ENCODE measurements around the gene ZSWIM4.

The ZSWIM4 gene

GRCh38 chr19:13834244-13835069 is 39.2 kb downstream of the ZSWIM4 start:
- Mint-ChIP-seq H3K36me3 (peaks cover 3% of the 10 kb centered on the region), H3K4me1 (peaks cover 32% of the 10 kb centered on the region), H3K9me3 (no peaks in the 10 kb centered on the region), H3K27me3 (no peaks in the 10 kb centered on the region), H3K27ac (peak overlapping the region; percentile 68), H3K4me3 (peak overlapping the region; percentile 79)

- Mint-ChIP-seq H3K27ac (peak overlapping the region; percentile 87), H3K27me3 (no peaks in the 10 kb centered on the region), H3K4me3 (peak overlapping the region; percentile 74), H3K9me3 (no peaks in the 10 kb centered on the region), H3K4me1 (peaks cover 43% of the 10 kb centered on the region), H3K36me3 (peaks cover 3% of the 10 kb centered on the region)
These were observed 40.8 kb downstream of the ZSWIM4 start for GRCh38 chr19:13835791-13836723.

GRCh38 chr19:13838435-13839129 is 43.3 kb downstream of the ZSWIM4 start:
- H3K27ac Mint-ChIP-seq = peak overlapping the region; percentile 93
- peak overlapping the region; percentile 94 for H3K4me3 Mint-ChIP-seq
- no peaks in the 10 kb centered on the region for H3K9me3 Mint-ChIP-seq
- peaks cover 3% of the 10 kb centered on the region for H3K36me3 Mint-ChIP-seq
- H3K4me1 Mint-ChIP-seq = peaks cover 44% of the 10 kb centered on the region
- no peaks in the 10 kb centered on the region for H3K27me3 Mint-ChIP-seq

GRCh38 chr19:13839130-13839937 is 44.1 kb downstream of the ZSWIM4 start:
- Mint-ChIP-seq H3K27me3 (no peaks in the 10 kb centered on the region), H3K9me3 (no peaks in the 10 kb centered on the region), H3K27ac (peak overlapping the region; percentile 93), H3K4me1 (peaks cover 45% of the 10 kb centered on the region), H3K4me3 (peak overlapping the region; percentile 94), H3K36me3 (peaks cover 3% of the 10 kb centered on the region)

- Mint-ChIP-seq H3K9me3 (no peaks in the 10 kb centered on the region), H3K27me3 (no peaks in the 10 kb centered on the region), H3K4me3 (peak overlapping the region; percentile 94), H3K36me3 (peaks cover 3% of the 10 kb centered on the region), H3K4me1 (peaks cover 48% of the 10 kb centered on the region), H3K27ac (peak overlapping the region; percentile 92)
These were observed 44.7 kb downstream of the ZSWIM4 start for GRCh38 chr19:13839938-13840304.

GRCh38 chr19:13840305-13841085 is 45.3 kb downstream of the ZSWIM4 start:
- no peaks in the 10 kb centered on the region for H3K9me3 Mint-ChIP-seq
- peaks cover 53% of the 10 kb centered on the region for H3K4me1 Mint-ChIP-seq
- peak overlapping the region; percentile 94 for H3K4me3 Mint-ChIP-seq
- H3K27ac Mint-ChIP-seq = peak overlapping the region; percentile 92
- H3K27me3 Mint-ChIP-seq = no peaks in the 10 kb centered on the region
- H3K36me3 Mint-ChIP-seq = peaks cover 3% of the 10 kb centered on the region

- Mint-ChIP-seq H3K27ac (peak overlapping the region; percentile 92), H3K27me3 (no peaks in the 10 kb centered on the region), H3K36me3 (peaks cover 1% of the 10 kb centered on the region), H3K4me3 (peak overlapping the region; percentile 94), H3K9me3 (no peaks in the 10 kb centered on the region), H3K4me1 (peaks cover 57% of the 10 kb centered on the region)
These were observed 46.1 kb downstream of the ZSWIM4 start for GRCh38 chr19:13841086-13841961.

- H3K4me1 Mint-ChIP-seq = peaks cover 57% of the 10 kb centered on the region
- no peaks in the 10 kb centered on the region for H3K9me3 Mint-ChIP-seq
- H3K36me3 Mint-ChIP-seq = peaks cover 1% of the 10 kb centered on the region
- no peaks in the 10 kb centered on the region for H3K27me3 Mint-ChIP-seq
- peak overlapping the region; percentile 77 for H3K27ac Mint-ChIP-seq
- peak overlapping the region; percentile 94 for H3K4me3 Mint-ChIP-seq
These were observed 46.7 kb downstream of the ZSWIM4 start for GRCh38 chr19:13841962-13842290.

- peaks cover 53% of the 10 kb centered on the region for H3K4me1 Mint-ChIP-seq
These were observed 47.3 kb downstream of the ZSWIM4 start for GRCh38 chr19:13842291-13843103.

GRCh38 chr19:13843104-13843921 is 48.1 kb downstream of the ZSWIM4 start:
- Mint-ChIP-seq H3K4me1 (peaks cover 53% of the 10 kb centered on the region), H3K36me3 (no peaks in the 10 kb centered on the region), H3K4me3 (peak overlapping the region; percentile 88), H3K9me3 (no peaks in the 10 kb centered on the region), H3K27ac (peak overlapping the region; percentile 82), H3K27me3 (no peaks in the 10 kb centered on the region)

More at GRCh38 chr19:13842291-13843103, 47.3 kb downstream of the ZSWIM4 start:
- H3K4me3 Mint-ChIP-seq = peak overlapping the region; percentile 94
- H3K9me3 Mint-ChIP-seq = no peaks in the 10 kb centered on the region
- no peaks in the 10 kb centered on the region for H3K27me3 Mint-ChIP-seq
- H3K27ac Mint-ChIP-seq = peak overlapping the region; percentile 82
- no peaks in the 10 kb centered on the region for H3K36me3 Mint-ChIP-seq

- H3K4me3 Mint-ChIP-seq = peak overlapping the region; percentile 55
- H3K4me1 Mint-ChIP-seq = peaks cover 56% of the 10 kb centered on the region
- H3K27ac Mint-ChIP-seq = peak overlapping the region; percentile 12
- H3K9me3 Mint-ChIP-seq = no peaks in the 10 kb centered on the region
- H3K27me3 Mint-ChIP-seq = no peaks in the 10 kb centered on the region
- no peaks in the 10 kb centered on the region for H3K36me3 Mint-ChIP-seq
These were observed 48.9 kb downstream of the ZSWIM4 start for GRCh38 chr19:13844130-13844631.

Data from activated naive CD4-positive, alpha-beta T cell treated with anti-CD3 and anti-CD28 coated beads, Interleukin-2, amount 50 U/mL, for 24 hours (primary cell).